ENCODE measurements around the gene AIF1.

The AIF1 gene

GRCh38 chr6:31645325-31645724, 30.3 kb downstream of the AIF1 start:
- DNase-seq: no peak

GRCh38 chr6:31651602-31652191, 36.7 kb downstream of the AIF1 start:
- DNase-seq: no peak

- DNase-seq: no peak
Observed at GRCh38 chr6:31652925-31653724, 38.1 kb downstream of the AIF1 start.

GRCh38 chr6:31654574-31655348, 39.7 kb downstream of the AIF1 start:
- DNase-seq: no peak

GRCh38 chr6:31655349-31656237, 40.6 kb downstream of the AIF1 start, which contains the start of gene APOM:
TSS of gene APOM (plus strand) at chr6:31655894. CDS start at chr6:31655967, 73 bp downstream.
- DNase-seq: no peak

- no peak for DNase-seq
Observed at GRCh38 chr6:31657406-31658157, 42.5 kb downstream of the AIF1 start.

- DNase-seq: no peak
Observed at GRCh38 chr6:31658158-31658688, 43.2 kb downstream of the AIF1 start.

GRCh38 chr6:31658983-31659648, 44.1 kb downstream of the AIF1 start:
- DNase-seq: no peak

- DNase-seq: no peak
Observed at GRCh38 chr6:31659649-31660380, 44.8 kb downstream of the AIF1 start.

GRCh38 chr6:31660381-31661261, 45.6 kb downstream of the AIF1 start, which contains the start of gene C6orf47:
TSS of gene C6orf47 (minus strand) at chr6:31660778. CDS start at chr6:31659947, 831 bp downstream.
- peak; percentile 66 for DNase-seq

GRCh38 chr6:31661262-31662123, 46.5 kb downstream of the AIF1 start:
- DNase-seq: no peak

GRCh38 chr6:31662124-31662723, 47.2 kb downstream of the AIF1 start:
- no peak for DNase-seq

GRCh38 chr6:31663126-31663960, 48.3 kb downstream of the AIF1 start:
- no peak for DNase-seq

GRCh38 chr6:31663961-31664789, 49.1 kb downstream of the AIF1 start:
- no peak for DNase-seq

- DNase-seq: peak; percentile 34
Observed at GRCh38 chr6:31664790-31665500, 49.9 kb downstream of the AIF1 start, which contains the start of gene GPANK1. TSS of gene GPANK1 (minus strand) at chr6:31664997. CDS start at chr6:31664478, 519 bp downstream.
